NCI-H774 (cell line): Measurements from ENCODE around the gene ATXN7.

Source experiments
- DNase-seq: peaks from one replicate; lab custom pipeline; 2025; lab: John Stamatoyannopoulos, UW

ATXN7 gene

DNA sequence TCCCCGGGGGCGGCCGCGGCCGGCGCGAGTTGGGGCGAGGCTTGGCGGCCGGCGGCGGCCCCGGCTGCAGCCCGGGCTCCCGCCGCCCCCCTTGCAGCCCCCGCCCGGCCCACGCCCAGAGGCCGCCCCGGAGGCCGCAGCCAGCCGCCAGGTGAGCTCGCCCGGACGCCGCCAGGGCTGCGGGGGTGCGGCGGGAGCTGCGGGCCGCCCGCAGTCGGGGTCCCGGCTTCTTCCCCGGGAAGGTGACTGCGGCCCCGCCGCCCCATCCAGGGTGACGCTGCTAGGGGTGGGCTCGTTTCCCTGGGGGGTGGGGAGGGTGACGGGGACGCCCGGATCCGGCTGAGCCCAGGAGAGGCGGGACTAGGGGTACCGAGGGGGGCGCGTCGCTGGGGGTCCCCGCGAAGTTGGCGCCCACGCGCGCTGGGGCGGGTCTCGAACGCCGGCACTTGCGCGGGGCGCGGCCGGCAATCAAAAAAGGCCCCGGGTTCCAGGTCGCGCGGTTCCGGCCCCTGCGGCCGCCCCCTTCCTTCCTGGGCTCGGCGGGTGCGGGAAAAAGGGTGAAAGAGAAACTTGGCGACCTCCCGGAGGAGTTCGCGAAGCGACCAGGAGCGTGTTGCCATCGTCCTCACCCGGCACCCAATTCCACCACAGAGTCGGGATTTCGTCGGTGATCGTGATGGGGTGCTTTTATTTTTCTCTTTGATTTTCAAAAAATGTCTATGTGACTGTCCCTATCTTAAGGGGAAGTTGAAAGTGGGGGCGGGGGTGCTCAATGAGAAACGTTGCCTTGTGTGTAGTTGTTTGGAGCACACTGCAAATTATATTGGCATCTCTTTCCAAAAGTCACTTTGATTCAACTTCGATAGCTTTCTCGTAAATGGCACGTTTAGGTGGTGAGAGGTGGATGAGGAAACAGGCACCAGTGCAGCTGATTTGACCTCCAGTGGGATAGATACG lies 619 bp downstream of the ATXN7 start:
- no peak for DNase-seq

DNA sequence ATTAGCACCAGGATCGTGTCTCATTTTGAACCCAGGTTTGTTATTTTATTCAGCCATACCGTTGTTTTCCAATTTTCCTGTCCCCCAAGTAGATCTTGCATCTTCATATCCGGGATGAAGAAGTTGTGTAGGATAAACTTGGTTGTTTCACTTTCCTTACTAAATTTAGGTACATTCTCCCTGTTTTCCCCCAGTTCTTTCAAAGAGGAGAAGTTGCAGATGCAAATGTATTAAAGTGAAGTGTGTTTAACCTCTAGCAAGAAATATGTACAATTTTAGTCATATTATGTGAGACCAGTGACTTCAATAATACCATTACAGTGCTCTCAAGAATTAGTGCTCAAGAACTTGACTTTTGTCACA lies 1.3 kb downstream of the ATXN7 start:
- no peak for DNase-seq

DNA sequence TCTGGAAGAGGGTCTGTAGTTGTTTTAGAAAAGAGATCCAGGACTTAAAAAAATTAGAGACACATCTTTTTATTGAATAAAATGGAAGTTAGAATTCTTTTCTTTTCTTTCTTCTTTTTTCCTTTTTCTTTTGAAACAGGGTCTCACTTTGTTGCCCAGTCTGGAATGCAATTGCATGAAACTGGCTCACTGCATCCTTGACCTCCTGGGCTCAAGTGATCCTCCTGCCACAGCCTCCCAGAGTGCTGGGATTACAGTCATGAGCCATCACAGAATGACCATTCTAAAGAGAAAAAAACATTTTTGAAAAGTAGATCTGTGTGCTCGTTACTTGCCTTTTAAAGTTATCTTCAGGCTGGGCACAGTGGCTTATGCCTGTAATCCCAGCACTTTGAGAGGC lies 3.6 kb downstream of the ATXN7 start:
- no peak for DNase-seq

DNA sequence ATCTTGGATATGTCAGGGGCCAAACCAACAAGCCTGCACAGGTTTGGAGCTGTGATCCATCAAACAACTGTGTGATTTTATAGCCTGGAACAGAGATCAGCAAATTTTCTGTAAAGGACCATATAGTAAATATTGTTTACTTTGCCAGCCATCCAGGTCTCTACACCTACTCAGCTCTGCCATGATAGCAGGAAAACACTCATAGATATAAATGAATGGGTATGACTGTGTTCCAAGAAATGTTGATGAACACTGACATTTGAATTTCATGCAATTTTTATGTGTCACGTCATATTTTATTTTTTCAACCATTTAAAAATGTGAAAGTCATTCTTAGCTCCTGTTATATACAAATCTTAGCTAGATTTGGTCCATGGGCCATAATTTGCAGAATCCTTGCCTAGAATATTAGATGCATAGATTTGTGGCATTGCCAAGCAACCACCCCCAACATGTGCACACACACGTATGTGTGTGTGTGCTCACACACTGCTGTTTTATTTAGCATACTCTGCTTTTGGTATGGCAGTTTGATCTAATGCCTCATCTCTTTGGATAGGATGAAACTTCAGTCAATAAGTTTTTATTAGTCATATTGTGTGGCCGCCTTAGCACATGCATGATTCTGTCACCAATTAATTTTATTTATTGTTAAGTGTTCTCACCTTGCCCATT lies 6.4 kb downstream of the ATXN7 start:
- no peak for DNase-seq

DNA sequence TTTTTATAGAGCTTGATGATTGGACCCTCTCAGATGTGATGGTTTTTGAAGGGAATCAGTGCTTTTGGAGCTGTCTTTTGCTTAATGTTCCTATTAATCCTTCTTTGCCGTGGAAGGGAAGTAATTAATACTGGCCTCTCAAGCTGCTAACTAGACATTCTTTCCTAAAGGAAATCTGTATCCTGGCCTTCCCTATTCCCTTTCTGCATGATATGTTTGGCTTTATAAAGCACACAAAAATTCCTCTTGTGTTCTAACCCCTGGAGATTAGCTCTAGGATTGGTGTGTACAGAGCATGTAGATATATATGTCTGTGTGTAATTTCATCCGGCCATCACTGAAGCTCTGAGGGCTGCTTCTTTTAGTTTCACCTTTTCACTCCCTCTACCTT lies 6.9 kb downstream of the ATXN7 start:
- no peak for DNase-seq

DNA sequence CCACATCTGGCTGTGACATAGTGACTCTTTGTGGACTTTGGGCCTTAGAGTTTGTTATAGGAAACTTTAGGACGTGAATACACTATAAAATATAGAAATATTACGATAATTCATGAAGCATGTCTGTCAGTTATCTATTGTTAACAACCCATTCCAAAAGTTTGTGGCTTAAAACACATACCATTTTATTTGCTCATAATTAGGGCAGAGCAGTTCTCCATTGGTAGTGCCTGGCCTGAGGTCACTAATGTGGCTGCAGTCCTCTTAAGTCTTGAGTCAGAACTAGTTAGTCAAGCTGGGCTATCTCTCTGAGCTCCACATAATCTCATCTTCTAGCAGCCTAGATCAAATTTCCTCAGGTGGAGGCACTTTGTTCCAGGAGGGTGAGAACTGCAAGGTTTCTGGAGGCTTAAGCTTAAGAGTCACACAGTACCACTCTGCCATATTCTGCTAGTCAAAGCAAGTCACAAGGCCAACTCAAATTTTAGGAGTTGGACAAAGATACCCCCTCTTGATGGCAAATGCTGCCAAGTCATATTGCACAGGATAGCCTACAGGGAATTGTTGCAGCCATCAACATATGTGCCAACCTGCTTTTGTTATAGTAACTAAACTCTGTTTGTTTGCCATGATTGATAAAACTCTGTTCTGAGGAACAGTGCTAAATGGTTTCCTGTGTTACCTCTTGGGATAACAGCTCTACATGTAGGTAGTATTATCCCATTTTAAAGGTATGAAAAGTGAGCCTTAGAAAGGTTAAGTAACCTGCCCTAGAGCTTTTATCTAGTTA lies 8.7 kb downstream of the ATXN7 start:
- DNase-seq, result no peak

DNA sequence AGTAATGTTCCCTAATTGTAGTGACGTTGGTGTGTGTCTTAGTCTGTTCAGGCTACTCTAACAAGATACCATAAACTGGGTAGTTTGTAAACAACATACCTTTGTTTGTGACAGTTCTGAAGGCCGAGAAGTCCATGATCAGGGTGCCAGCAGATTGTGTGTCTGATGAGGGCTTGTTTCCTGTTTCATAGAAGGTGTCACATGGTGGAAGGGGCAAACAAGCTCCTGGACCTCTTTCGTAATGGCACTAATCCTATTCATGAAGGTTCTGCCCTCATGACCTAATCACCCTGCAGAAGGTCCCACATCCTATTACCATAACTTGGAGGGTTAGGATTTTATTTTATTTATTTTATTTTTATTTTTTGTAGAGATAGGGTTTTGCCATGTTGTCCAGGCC lies 11.1 kb downstream of the ATXN7 start:
- DNase-seq, result no peak

DNA sequence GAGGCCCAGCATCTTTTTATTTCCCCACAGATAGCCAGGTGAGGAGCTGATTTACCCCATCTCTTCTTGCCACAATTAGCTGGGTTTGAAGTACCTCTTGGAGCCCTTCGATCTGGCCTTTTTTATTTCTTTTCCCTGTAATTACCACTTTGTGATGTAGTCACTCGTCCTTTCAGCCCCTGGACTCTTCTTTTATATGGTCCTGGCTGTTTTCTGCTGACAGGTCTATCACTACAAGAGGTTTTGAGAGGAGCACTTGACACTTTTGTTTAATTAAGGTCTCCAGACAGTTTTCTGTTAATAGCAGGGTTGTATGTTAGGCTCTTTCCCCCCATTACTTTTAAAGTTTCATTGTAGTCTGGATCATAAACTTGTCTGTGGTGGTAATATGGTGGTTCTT lies 11.8 kb downstream of the ATXN7 start:
- no peak for DNase-seq

DNA sequence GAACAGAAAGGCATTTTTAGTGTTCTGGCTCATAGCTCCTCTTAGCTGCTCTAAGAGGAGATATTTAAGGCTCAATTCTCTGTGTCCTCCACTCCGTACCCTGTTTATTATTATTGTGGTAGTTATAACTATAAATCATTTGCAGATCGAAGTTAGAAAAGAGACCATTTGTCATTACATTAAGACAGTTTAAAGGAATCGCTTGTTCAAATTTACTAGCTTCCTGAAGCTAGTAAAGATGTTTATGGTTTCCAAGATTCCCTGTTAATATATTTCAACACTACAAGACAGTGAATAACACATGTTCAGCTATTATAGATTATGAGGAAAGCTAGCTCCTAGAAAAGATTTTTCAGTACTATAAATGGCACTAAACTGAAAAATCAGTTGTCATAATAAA lies 12.6 kb downstream of the ATXN7 start:
- DNase-seq, result no peak

DNA sequence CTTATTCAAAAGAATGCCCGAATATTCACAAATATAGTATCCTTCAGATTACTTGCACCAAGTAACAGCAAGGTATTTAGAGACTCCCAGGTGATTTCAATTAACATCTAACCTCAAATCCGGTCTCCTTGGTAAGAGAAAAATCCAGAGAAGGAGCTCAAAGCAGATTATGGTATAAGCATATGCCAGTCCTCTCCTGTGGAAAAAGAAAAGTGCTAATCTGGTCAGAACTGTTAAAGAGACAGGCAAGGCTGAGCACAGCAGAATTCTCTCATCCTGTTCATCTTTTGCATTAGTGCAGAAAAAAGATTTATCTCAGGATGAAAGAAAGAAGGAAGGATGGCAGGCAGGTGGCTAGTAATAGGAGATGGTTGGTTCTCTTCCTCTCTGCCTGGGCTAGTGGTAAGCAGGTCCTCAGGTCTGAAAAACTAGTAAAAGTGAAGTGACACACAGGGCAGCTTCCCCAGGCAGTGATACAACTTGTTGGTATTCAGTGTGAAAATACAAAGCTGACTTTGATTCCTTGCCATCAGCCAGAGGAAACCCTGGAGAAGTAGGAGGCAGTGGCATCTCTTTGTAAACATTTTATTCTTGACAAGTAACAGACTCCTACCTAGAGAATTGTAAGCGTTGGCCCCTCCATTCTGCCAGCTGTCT lies 14.2 kb downstream of the ATXN7 start:
- no peak for DNase-seq

DNA sequence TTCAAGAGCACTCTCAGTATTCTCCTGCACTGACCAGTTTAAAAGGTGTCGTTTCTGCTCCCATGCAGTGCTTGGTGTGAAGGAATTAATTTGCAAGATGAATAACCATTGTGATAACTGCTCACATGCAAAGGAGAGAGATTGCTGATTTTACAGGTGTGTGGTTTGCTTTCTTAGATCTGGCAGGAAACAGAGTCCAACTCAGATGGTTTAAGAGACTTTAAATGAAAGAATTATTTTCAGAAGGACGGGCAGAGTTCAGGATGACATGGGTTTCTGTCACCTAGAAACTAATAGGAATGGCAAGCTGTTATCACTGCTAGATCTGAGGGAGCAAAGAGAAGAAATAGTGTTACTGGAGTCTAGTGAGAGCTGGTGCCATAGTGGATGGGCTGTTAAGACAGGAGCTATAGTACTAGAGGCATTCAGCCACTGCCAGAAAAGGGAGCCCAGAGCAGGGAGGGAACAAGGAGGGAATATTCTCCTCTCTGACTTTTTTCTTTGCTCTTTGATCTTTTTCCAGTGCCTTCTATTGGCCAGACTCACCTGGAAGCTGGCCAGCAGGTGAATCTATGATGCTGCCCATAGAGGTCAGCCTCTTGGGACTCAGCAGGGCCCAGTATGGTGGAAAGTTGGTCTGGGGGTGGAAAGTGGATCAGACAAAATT lies 14.9 kb downstream of the ATXN7 start:
- no peak for DNase-seq

DNA sequence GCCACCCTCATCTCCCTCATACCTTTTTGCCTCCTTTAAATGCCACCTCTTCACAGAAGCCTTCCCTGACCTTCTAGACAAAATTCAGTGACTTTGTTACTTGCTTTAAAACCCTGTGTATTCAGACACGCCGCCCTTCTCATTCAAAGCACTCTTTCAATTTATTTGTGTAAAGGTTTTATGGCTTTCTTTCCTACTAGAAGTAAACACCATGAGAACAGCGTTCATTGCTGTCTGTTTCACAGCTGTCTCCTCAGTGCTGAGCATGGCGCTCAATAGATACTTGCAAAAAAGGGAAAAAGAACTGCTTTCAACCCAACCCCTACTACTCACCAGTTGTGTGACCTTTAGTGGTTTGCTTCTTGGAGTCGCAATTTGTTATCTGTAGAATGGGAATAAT lies 17.0 kb downstream of the ATXN7 start:
- no peak for DNase-seq

DNA sequence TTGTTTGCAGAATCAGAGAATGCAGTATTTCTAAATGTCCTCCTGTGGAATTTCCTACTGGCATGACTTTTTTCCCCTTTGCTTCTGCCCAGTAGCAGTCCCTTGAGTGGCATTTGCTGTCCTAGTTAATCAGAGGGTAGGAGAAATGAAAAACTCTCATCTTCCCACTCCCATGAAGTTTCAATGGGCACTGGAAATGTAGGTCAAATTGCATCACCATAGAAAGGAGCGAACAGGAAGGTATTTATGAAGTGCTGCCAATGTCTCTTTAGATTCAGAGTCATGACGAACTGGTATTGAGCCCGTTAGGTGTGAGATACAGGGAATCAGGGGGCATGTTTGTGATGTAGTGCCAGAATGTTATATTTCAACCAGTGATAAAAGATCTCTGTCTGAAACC lies 23.2 kb downstream of the ATXN7 start:
- DNase-seq, result no peak

DNA sequence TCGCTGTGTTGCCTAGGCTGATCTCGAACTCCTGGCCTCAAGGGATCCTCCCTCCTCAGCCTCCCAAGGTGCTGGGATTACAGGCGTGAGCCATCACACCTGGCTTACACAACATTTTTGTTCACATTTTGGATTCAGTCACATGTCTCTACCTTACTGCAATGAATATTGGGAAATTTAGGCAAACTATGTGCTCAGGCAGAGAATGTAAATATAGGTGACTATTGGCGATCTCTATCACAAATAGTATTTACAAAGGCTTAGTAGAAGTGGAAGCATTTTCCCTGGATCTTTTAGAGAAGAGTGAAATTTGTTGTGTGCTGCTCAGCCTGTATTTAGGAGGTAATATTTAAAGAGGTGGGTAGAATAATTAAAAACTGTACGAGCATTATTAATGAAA lies 27.9 kb downstream of the ATXN7 start:
- DNase-seq, result no peak

DNA sequence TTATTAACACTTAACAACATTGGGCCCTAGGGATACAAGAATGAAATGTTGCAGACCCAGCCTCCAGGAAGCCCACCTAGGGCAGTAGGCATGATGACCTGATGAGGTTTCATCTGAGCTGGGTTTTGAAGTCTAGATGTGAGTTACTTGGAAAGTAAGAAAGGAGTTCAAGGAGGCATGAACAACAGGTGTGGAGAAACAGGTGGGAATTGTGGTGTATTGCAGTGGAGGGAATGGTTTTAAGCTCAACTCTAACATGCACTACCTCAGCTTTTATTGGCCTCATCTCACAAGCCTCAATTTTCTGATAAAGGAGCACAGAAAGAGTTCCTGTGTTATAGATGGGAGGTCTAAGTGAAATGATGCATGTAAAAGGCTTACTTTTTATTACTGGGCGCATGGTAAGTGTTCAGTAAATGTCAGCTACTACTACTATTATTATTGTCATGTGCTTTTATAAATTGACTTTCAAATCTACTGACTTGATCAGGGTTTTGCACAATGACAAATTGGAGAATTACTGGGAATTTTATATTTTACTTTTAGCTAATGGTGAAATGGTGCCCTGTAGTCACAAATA lies 29.2 kb downstream of the ATXN7 start:
- DNase-seq, result no peak

DNA sequence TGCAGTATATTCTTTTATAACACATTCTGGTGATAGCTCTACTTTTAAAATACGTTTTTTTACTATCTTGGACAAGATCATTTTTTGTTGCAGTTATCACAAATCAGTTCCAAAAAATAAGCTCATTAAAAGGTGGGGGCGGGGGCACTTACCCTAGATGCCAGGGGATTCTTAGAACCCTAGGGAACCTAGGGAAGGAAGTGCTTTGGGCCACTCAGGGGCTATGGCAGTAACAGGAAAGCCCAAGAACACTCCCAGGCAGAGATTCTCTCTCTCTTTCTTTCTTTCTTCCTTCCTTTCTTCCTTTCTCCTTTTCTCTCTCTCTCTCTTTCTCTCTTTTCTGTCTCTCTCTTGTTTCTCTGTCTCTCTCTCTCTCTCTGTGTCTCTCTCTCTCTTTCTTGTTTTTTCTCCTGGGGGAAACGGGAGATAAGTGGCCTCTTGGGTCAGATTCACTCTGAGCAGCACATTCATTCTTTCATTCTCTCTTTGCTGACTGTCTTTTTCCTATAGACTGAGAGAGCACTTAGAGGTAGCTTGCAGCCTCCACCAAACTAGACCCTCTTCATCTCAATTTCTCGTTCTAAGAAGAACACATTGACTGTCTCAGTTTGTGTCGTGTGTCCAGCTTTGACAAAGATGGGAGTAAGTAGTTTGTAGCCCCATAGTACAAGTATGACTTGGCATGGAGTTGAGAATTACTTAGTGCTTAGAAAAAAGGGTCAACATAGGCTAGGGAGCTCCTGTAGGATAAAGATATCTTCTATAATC lies 31.9 kb downstream of the ATXN7 start:
- no peak for DNase-seq

DNA sequence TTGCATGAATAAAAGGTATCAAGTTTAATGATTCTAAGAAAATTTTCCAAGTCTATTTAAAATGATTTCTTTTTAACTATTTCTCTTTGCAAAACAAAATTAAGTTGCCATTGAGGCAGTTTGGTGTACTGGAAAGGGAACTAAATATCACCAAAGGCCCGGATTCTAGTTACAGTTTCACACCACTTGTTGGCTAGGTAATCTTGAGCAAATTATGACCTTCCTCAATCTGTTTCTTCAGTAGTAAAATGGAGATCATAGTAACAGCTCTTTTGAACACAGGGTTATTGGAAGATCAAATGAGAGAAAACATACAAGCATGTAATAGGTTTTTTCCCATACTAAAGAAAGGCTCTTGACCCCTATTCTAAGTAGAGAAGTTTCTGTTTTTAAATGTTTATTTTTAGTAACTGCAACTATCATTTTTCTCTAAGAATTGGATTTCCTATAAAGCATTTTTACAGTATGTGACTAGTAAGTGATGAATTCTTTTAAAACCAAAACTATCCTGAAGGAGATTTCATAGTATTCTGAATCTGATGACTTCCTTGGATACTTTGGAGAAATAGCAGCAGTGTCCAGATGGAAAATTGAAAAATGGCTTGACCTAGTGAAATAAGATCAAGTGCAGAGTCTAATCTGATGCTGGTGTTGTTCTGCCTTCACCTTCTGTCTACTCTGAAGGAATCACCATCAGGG lies 32.8 kb downstream of the ATXN7 start:
- no peak for DNase-seq

DNA sequence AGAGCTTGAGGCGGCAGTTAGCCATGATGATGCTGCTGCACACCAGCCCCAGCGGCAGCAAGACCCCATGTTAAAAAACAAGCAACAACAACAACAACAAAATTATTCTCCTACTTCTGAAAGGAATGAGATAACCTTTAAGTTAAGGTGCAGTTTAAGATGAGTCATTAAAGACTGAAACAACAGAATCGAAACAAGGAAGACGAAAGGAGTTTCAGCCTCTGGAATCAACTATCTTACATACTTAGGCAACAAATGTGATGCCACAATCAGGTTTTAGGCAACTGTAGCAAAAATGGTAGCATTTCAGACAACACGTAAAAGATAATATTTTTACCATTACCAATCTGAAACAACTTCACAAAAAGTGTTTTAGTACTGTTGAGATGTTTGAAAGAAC lies 36.3 kb downstream of the ATXN7 start:
- DNase-seq, result no peak

DNA sequence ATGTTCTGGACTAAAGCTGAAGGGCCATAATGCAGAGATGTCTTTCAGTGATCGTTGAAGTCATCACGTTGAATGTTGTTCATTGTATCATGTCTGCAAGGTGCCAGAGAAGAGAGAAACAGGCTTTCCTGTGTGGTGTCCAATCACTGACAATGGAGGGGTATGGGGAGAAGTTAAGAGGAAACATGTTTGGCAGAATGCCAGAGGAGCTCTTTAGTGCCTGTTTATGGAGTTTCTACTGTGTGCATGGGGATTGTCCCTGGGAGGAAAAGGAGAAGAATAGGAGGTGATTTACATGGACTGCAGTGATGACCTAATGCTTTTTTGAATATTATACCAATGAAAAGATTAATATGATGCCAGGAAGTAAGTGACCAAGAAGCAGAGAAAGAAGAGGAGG lies 36.8 kb downstream of the ATXN7 start:
- DNase-seq, result no peak
